NCI-H1105 treated with DMSO at 0.1 percent for 48 hours (cell line): Measurements from ENCODE around the gene COL1A2.

Experiments
- DNase-seq: peaks from one replicate; lab custom pipeline; 2025; lab: John Stamatoyannopoulos, UW

Gene COL1A2

GRCh38 chr7:94410413-94411187 lies 15.9 kb downstream of the COL1A2 start:
- DNase-seq = no peak

- no peak for DNase-seq
These were observed 16.4 kb downstream of the COL1A2 start for GRCh38 chr7:94411188-94411466.

- no peak for DNase-seq
These were observed 18.1 kb downstream of the COL1A2 start for GRCh38 chr7:94412762-94413322.

- DNase-seq = no peak
These were observed 19.8 kb downstream of the COL1A2 start for GRCh38 chr7:94414481-94414880.

- no peak for DNase-seq
These were observed 20.3 kb downstream of the COL1A2 start for GRCh38 chr7:94414980-94415379.

GRCh38 chr7:94417306-94417705 lies 22.6 kb downstream of the COL1A2 start:
- no peak for DNase-seq

- DNase-seq = no peak
These were observed 23.2 kb downstream of the COL1A2 start for GRCh38 chr7:94417901-94418300.

- DNase-seq = no peak
These were observed 24.2 kb downstream of the COL1A2 start for GRCh38 chr7:94418851-94419250.

- DNase-seq = no peak
These were observed 25.6 kb downstream of the COL1A2 start for GRCh38 chr7:94420328-94420727.

GRCh38 chr7:94421681-94422080 lies 27.0 kb downstream of the COL1A2 start:
- no peak for DNase-seq

- no peak for DNase-seq
These were observed 27.4 kb downstream of the COL1A2 start for GRCh38 chr7:94422136-94422535.

- no peak for DNase-seq
These were observed 28.2 kb downstream of the COL1A2 start for GRCh38 chr7:94422827-94423460.

- DNase-seq = no peak
These were observed 29.4 kb downstream of the COL1A2 start for GRCh38 chr7:94423863-94424735.

GRCh38 chr7:94425546-94425945 lies 30.9 kb downstream of the COL1A2 start:
- no peak for DNase-seq

GRCh38 chr7:94426980-94427875 lies 32.5 kb downstream of the COL1A2 start:
- no peak for DNase-seq

GRCh38 chr7:94429153-94429552 lies 34.5 kb downstream of the COL1A2 start:
- no peak for DNase-seq

- no peak for DNase-seq
These were observed 36.5 kb downstream of the COL1A2 start for GRCh38 chr7:94431176-94431575.

- DNase-seq = no peak
These were observed 37.1 kb downstream of the COL1A2 start for GRCh38 chr7:94431619-94432280.

GRCh38 chr7:94432281-94432670 lies 37.6 kb downstream of the COL1A2 start:
- no peak for DNase-seq

GRCh38 chr7:94432817-94433216 lies 38.1 kb downstream of the COL1A2 start:
- no peak for DNase-seq

GRCh38 chr7:94433224-94433623 lies 38.5 kb downstream of the COL1A2 start:
- DNase-seq = no peak
